A673 (cell line): ENCODE results near the gene YBX2. TPM values are rescaled to one million over a fixed set of nuclear protein-coding genes. Genes with fewer than 3 reads are reported as not detected.

ENCODE experiments used
- Bru-seq: library from RNA; stranded (reverse); fragments of 400-500 nt; gene quantifications from one replicate; lab custom pipeline; 2021; lab: Mats Ljungman, UMichigan
- BruChase-seq, 2 experiments: library from RNA; stranded (reverse); fragments of 400-500 nt; gene quantifications; one replicate each; lab custom pipeline; 2021; lab: Mats Ljungman, UMichigan
- BruUV-seq: library from RNA; stranded (reverse); fragments of 400-500 nt; replicated peaks from 2 replicates; lab custom pipeline; 2021; lab: Mats Ljungman, UMichigan
- CTCF ChIA-PET: fragments of 300-600 bp; sonication (Branson Sonifier 250); formaldehyde crosslinking; loops from one replicate; lab custom pipeline; 2022; ENCODE audit warnings: antibody characterized with exemption; lab: Charles Lee
- POLR2A ChIA-PET: fragments of 300-600 bp; sonication (Branson Sonifier 250); formaldehyde crosslinking; loops from one replicate; lab custom pipeline; 2022; ENCODE audit warnings: antibody characterized with exemption; ENCODE audit not compliant: low non-redundant PET; lab: Charles Lee
- DNase-seq: peaks from one replicate; pipeline ENCODE4 v3.0.0-alpha.2; 2015; ENCODE audit warnings: low spot score
- H3K27ac ChIP-seq: fragments of 200-600 bp; sonication (generic); 2 replicates; pipeline ENCODE4 v1.5.1; 2016; ENCODE audit warnings: mixed run types, low read depth, mild to moderate bottlenecking, mixed read lengths, antibody characterized with exemption, low read length; ENCODE audit not compliant: poor library complexity, severe bottlenecking
- H3K27me3 ChIP-seq: fragments of 200-600 bp; sonication (generic); replicated peaks from 2 replicates; pipeline ENCODE4 v1.6.1; 2017; ENCODE audit warnings: mixed run types, low read depth, mild to moderate bottlenecking, mixed read lengths, antibody characterized with exemption, low read length; ENCODE audit not compliant: insufficient read depth, poor library complexity
- H3K36me3 ChIP-seq: fragments of 200-600 bp; sonication (generic); 2 replicates; pipeline ENCODE4 v1.6.1; 2016; ENCODE audit warnings: mixed run types, mild to moderate bottlenecking, mixed read lengths, antibody characterized with exemption, low read length; ENCODE audit not compliant: insufficient read depth, poor library complexity, severe bottlenecking
- H3K4me1 ChIP-seq: fragments of 200-600 bp; sonication (generic); 2 replicates; pipeline ENCODE4 v1.6.1; 2017; ENCODE audit warnings: mixed run types, mild to moderate bottlenecking, mixed read lengths, antibody characterized with exemption, low read length; ENCODE audit not compliant: insufficient read depth, poor library complexity, severe bottlenecking
- H3K4me3 ChIP-seq: fragments of 200-600 bp; sonication (generic); 2 replicates; pipeline ENCODE4 v1.5.1; 2016; ENCODE audit warnings: low read depth, mixed run types, mild to moderate bottlenecking, mixed read lengths, low read length; ENCODE audit not compliant: poor library complexity, severe bottlenecking
- H3K9me3 ChIP-seq: fragments of 200-600 bp; sonication (generic); 2 replicates; pipeline ENCODE4 v1.6.1; 2016; ENCODE audit warnings: mixed run types, low read depth, mild to moderate bottlenecking, mixed read lengths, antibody characterized with exemption, low read length; ENCODE audit not compliant: poor library complexity, severe bottlenecking
- EZH2 ChIP-seq: fragments of 200-600 bp; sonication (generic); IDR thresholded peaks from 2 replicates; pipeline ENCODE4 v1.6.1; 2017; ENCODE audit warnings: borderline replicate concordance, low read depth, mild to moderate bottlenecking, mixed read lengths, antibody characterized with exemption, low read length; ENCODE audit not compliant: poor library complexity, severe bottlenecking
- intact Hi-C: fragments of 100-400 bp; cut with micrococcal nuclease; formaldehyde crosslinking; loops from one replicate; pipeline ENCODE4 v1.10.0; 2022; ENCODE audit not compliant: unreplicated experiment
- long read RNA-seq: library from polyadenylated mRNA; stranded (forward); transcript quantifications from one replicate; pipeline ENCODE4 v2.0.0, GENCODE V29; 2022
- total RNA-seq: library from RNA; stranded (reverse); gene quantifications from 2 replicates; pipeline ENCODE4 v1.2.3, GENCODE V29; 2021
- TF ChIP-seq, protein P1 (sequence below): fragments of 300-800, 200-600 bp; sonication (generic); conservative IDR thresholded peaks from 2 replicates; pipeline ENCODE4 v1.5.1; 2017; ENCODE audit warnings: low read depth, mild to moderate bottlenecking, antibody characterized with exemption, low read length, moderate library complexity, mixed read lengths

Gene YBX2
- 0.77 and 1.6 TPM in 2 replicates for total RNA-seq
- Bru-seq, nascent RNA, result percentile 15 among the genes with signal in this experiment
- percentile 28 among the genes with signal in this experiment for BruChase-seq, experiment 1, labeled RNA remaining after a 2-hour chase
- BruChase-seq, experiment 2, labeled RNA remaining after a 6-hour chase, result percentile 29 among the genes with signal in this experiment
- long read RNA-seq, partial matches to known transcripts, result 0 of 3 reads
- long read RNA-seq, other reads (novel, unspliced or antisense), result 1 of 3 reads

DNA sequence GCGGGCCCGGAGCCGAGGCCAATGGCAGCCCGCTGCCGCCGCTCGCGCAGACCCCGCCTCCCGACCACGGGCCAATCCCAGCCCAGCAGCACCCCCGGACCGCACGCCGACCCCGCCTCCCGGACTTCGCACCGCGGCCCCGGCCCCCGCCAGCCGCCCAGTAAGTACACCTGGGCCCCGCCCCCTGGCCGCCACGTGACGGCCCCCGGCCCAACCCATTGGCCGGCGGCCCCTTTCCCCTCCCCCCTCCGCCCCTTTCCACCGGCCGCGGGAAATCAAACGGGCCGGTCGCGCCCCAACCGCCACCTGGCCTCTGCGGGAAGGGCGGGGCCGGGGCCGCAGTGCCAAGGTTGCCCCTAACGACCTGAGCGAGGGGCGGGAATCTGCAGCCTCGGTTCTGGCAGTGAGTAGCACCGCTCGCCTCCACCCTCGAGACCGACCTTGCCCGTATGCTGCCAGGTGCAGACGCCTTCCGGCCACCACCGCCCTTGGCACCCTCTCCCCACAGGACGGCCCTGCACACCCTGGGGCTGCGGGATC is at the start of gene YBX2:
Gene YBX2 (minus strand): TSS at position 26 of the 540 bp plus-strand sequence. CDS start 139 bp downstream, outside the sequence.
- BruUV-seq, result no TSS peak
- no peaks in the 10 kb centered on the region for H3K9me3 ChIP-seq
- TF ChIP-seq EZH2, result no peak
- TF ChIP-seq, protein P1, sequence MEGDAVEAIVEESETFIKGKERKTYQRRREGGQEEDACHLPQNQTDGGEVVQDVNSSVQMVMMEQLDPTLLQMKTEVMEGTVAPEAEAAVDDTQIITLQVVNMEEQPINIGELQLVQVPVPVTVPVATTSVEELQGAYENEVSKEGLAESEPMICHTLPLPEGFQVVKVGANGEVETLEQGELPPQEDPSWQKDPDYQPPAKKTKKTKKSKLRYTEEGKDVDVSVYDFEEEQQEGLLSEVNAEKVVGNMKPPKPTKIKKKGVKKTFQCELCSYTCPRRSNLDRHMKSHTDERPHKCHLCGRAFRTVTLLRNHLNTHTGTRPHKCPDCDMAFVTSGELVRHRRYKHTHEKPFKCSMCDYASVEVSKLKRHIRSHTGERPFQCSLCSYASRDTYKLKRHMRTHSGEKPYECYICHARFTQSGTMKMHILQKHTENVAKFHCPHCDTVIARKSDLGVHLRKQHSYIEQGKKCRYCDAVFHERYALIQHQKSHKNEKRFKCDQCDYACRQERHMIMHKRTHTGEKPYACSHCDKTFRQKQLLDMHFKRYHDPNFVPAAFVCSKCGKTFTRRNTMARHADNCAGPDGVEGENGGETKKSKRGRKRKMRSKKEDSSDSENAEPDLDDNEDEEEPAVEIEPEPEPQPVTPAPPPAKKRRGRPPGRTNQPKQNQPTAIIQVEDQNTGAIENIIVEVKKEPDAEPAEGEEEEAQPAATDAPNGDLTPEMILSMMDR, result no peak
- H3K27me3 ChIP-seq, result no peaks in the 10 kb centered on the region
- intact Hi-C loops, result loop anchor here (5.0 kb wide), 1 partner anchor 53 kb away; no protein-coding TSS in a partner anchor
- POLR2A ChIA-PET, result no interaction called here
- peak within 1 kb of the TSS; percentile 30 for H3K4me3 ChIP-seq
- peaks cover 22% of the 10 kb centered on the region for H3K4me1 ChIP-seq
- DNase-seq, result peak; percentile 84
- CTCF ChIA-PET, result no interaction called here
- no peaks in the 10 kb centered on the region for H3K36me3 ChIP-seq
- H3K27ac ChIP-seq, result no peak within 1 kb of the TSS

GRCh38 chr17:7343250-7343649 is 48.8 kb upstream of the YBX2 start:
- Histone ChIP-seq H3K4me3 (no peak overlapping the region), H3K4me1 (no peaks in the 10 kb centered on the region), H3K9me3 (no peaks in the 10 kb centered on the region), H3K27ac (no peak overlapping the region), H3K27me3 (no peaks in the 10 kb centered on the region), H3K36me3 (no peaks in the 10 kb centered on the region)
- ChIA-PET POLR2A (no interaction called here), CTCF (no interaction called here)
- TF ChIP-seq EZH2, result no peak
- TF ChIP-seq, protein P1, result no peak
- no peak for DNase-seq
- no TSS peak for BruUV-seq
- intact Hi-C loops, result no loop called here

- no peak overlapping the region for H3K27ac ChIP-seq
- intact Hi-C loops, result no loop called here
- CTCF ChIA-PET, result no interaction called here
- BruUV-seq, result no TSS peak
- no peaks in the 10 kb centered on the region for H3K4me1 ChIP-seq
- no peaks in the 10 kb centered on the region for H3K36me3 ChIP-seq
- TF ChIP-seq, protein P1, result no peak
- no peak for TF ChIP-seq EZH2
- H3K4me3 ChIP-seq, result no peak overlapping the region
- no peak for DNase-seq
- POLR2A ChIA-PET, result no interaction called here
- H3K9me3 ChIP-seq, result no peaks in the 10 kb centered on the region
- no peaks in the 10 kb centered on the region for H3K27me3 ChIP-seq
Measured at GRCh38 chr17:7341842-7342241, 47.4 kb upstream of the YBX2 start.
